ENCODE measurements around the gene RPTOR. TPM values are rescaled to one million over a fixed set of nuclear protein-coding genes. Genes with fewer than 3 reads are reported as not detected.

The RPTOR gene
- total RNA-seq, 6 experiments from 2014 or later, result 34.4 to 39.2 (median 35.5) TPM

GRCh38 chr17:80919331-80920311 lies 375.0 kb downstream of the RPTOR start:
- H3K9me3 Mint-ChIP-seq, result no peaks in the 10 kb centered on the region
- no peak for DNase-seq
- TF ChIP-seq CTCF (IDR thresholded peaks at IDR 0.05), result no peak
- H3K4me3 Mint-ChIP-seq, result no peak overlapping the region
- no peak overlapping the region for H3K27ac Mint-ChIP-seq
- no peaks in the 10 kb centered on the region for H3K4me1 Mint-ChIP-seq (ENCODE audit: low read depth)
- no peaks in the 10 kb centered on the region for H3K27me3 Mint-ChIP-seq (ENCODE audit: insufficient read depth)
- H3K36me3 Mint-ChIP-seq (ENCODE audit: low read depth), result peaks cover 8% of the 10 kb centered on the region

- DNase-seq, result no peak
- no peaks in the 10 kb centered on the region for H3K4me1 Mint-ChIP-seq (ENCODE audit: low read depth)
- TF ChIP-seq CTCF (IDR thresholded peaks at IDR 0.05), result no peak
- no peaks in the 10 kb centered on the region for H3K27me3 Mint-ChIP-seq (ENCODE audit: insufficient read depth)
- H3K27ac Mint-ChIP-seq, result no peak overlapping the region
- no peak overlapping the region for H3K4me3 Mint-ChIP-seq
- H3K9me3 Mint-ChIP-seq, result no peaks in the 10 kb centered on the region
- H3K36me3 Mint-ChIP-seq (ENCODE audit: low read depth), result peaks cover 8% of the 10 kb centered on the region
Measured at GRCh38 chr17:80920441-80920840, 375.8 kb downstream of the RPTOR start.

- Mint-ChIP-seq H3K27me3 (ENCODE audit: insufficient read depth) (no peaks in the 10 kb centered on the region), H3K4me3 (no peak overlapping the region), H3K27ac (no peak overlapping the region), H3K9me3 (no peaks in the 10 kb centered on the region), H3K36me3 (ENCODE audit: low read depth) (peaks cover 6% of the 10 kb centered on the region), H3K4me1 (ENCODE audit: low read depth) (no peaks in the 10 kb centered on the region)
- TF ChIP-seq CTCF (IDR thresholded peaks at IDR 0.05), result no peak
- DNase-seq, result no peak
Measured at GRCh38 chr17:80921159-80921558, 376.5 kb downstream of the RPTOR start.

- Mint-ChIP-seq H3K4me3 (no peak overlapping the region), H3K4me1 (ENCODE audit: low read depth) (no peaks in the 10 kb centered on the region), H3K9me3 (no peaks in the 10 kb centered on the region), H3K36me3 (ENCODE audit: low read depth) (peaks cover 11% of the 10 kb centered on the region), H3K27me3 (ENCODE audit: insufficient read depth) (no peaks in the 10 kb centered on the region), H3K27ac (no peak overlapping the region)
- no peak for TF ChIP-seq CTCF (IDR thresholded peaks at IDR 0.05)
- no peak for DNase-seq
Measured at GRCh38 chr17:80921741-80922579, 377.3 kb downstream of the RPTOR start.

GRCh38 chr17:80922580-80923160 lies 378.0 kb downstream of the RPTOR start:
- no peaks in the 10 kb centered on the region for H3K9me3 Mint-ChIP-seq
- H3K4me3 Mint-ChIP-seq, result no peak overlapping the region
- no peaks in the 10 kb centered on the region; the same call in 1 of the 2 replicates for H3K27me3 Mint-ChIP-seq (ENCODE audit: insufficient read depth)
- peaks cover 11% of the 10 kb centered on the region for H3K36me3 Mint-ChIP-seq (ENCODE audit: low read depth)
- no peaks in the 10 kb centered on the region for H3K4me1 Mint-ChIP-seq (ENCODE audit: low read depth)
- no peak for DNase-seq
- no peak for TF ChIP-seq CTCF (IDR thresholded peaks at IDR 0.05)
- H3K27ac Mint-ChIP-seq, result no peak overlapping the region

Measured in HFFc6 (cell line).